CD4-positive, alpha-beta T cell treated with Interleukin-1 beta for 1 hour (primary cell): ENCODE data around the gene CPNE6.

Experiments
- DNase-seq, 2 donors: peaks; one replicate each; pipeline ENCODE4 v3.0.0-alpha.2; 2020 to 2022

The CPNE6 gene

GRCh38 chr14:24070285-24071143 is 848 bp upstream of the CPNE6 start:
- no peak for DNase-seq

GRCh38 chr14:24071836-24072430 is 571 bp downstream of the CPNE6 start:
- DNase-seq, result no peak

DNA sequence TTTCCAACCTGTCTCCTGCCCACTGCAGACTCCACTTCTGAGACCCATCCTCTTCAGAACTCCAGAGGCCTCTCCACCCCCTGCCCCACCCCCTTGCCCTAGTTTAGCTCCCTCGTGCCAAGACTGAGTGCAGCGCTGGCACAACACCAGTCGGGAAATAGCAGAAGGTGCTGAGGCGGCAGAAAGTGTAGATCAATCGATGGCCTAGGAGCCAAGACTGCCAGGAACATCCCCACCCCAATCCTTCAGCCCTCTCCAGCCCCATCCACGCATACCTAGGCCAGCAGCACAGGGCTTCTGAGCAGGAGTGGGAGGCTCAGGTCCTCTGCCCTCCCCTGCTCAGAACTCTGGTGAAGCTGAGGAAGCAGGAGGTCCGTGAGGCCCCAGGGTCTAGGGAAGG is 1.1 kb downstream of the CPNE6 start:
- no peak for DNase-seq

DNA sequence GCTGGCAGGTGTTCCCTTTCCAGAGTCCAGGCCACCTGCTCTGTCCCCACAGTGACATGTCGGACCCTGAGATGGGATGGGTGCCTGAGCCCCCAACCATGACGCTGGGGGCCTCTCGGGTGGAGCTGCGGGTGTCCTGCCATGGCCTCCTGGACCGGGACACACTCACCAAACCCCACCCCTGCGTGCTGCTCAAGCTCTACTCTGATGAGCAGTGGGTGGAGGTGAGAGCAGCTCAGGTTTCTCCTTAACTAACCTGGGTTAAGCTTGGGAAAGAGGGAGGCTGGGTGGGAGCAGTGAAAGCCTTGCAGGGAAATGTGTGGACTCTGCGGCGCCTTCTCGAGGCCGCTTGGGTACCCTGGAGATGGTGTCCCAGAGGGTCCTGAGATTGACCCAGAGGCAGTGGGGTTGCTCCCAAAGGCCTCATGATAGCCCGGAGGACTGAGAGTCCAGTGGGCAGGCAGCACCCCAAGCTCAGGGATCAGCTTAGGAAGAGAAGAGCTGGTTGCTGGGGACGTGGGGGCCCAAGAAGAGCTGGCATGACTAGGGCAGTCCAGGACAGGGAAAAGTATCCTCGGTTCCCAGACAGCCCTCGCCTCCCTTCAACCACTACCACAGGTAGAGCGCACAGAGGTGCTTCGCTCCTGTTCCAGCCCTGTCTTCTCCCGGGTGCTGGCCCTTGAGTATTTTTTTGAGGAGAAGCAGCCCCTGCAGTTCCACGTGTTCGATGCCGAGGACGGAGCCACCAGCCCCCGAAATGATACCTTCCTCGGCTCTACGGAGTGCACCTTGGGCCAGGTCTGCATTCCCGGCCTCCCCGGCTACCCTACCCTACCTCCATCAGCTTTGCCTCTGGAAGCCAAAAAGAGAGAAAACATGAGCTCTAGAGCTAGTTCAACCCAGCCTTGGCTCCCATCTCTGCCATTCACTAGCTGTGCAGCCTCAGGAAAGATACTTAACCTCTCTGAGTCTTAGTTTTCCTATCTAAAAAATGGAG is 1.8 kb downstream of the CPNE6 start:
- no peak for DNase-seq

DNA sequence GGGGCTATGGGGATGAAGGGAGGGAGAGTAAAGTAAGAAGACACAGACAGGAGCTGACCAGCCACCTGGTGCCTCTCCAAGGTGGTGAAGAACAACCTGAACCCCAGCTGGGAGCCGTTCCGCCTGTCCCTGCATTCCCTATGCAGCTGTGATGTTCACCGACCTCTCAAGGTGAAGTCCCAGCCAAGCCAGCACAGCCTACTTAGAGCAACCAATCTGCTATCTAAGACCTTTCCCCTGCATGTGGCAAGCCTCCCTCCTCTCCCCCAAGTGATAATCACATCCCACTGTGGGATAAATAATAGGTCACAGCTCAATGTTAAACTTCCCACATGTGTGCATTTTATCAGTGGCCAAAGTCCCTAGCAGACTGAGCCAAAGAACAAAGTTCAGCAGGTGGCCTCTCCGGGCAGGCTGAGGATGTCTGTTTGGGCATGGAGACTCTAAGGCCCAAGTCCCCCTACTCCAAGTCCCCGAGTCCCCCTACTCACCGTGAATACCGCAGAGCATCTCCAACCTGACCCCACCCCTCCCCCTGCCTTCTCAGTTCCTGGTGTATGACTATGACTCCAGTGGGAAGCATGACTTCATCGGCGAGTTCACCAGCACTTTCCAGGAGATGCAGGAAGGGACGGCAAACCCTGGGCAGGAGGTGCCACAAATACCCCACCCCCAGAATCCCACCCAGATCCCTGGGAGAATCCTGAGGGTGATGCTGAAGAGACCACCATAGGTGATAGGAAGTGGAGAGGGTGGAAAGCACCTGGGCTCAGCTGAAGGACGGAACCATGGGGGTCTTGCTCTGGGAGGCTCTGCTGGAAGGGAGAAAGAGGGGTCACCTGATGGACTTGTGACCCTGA is 3.5 kb downstream of the CPNE6 start:
- DNase-seq, result no peak

- DNase-seq, result no peak
Measured at GRCh38 chr14:24075485-24076301, 4.3 kb downstream of the CPNE6 start.

DNA sequence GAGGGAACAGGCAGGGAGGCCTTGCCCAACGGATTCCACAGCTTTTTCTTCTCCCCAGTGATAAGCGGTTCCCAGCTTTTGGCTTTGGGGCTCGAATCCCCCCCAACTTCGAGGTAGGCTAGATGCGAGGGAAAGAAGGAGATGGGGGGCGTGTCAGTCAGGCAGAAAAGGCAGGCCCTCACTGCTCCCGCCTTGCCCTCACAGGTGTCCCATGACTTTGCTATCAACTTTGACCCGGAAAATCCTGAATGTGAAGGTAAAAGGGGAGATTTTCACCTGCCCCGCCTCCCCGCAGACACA is 4.9 kb downstream of the CPNE6 start:
- no peak for DNase-seq

GRCh38 chr14:24077086-24077485 is 5.7 kb downstream of the CPNE6 start:
- no peak for DNase-seq

DNA sequence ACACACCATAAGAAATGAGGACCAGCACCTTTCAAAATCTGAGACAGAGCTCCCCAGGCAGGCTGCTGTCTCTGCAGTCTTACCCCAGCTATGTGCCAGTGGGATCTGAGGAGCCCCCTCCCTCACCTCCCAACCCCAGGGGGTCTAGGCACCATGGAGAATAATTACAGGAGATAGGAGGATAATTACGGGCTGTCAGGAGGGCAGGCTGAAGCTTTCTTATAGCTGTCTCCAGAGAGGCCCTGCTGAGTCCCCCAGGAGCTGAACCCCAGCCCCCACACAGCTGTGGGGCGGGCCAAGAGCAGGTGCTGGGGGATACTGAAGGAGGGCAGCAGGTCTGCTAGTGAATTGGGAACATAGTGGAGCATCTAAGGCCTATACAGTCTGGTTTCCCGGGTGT is 6.8 kb downstream of the CPNE6 start:
- DNase-seq, result no peak

GRCh38 chr14:24079491-24080141 is 8.3 kb downstream of the CPNE6 start:
- no peak for DNase-seq

DNA sequence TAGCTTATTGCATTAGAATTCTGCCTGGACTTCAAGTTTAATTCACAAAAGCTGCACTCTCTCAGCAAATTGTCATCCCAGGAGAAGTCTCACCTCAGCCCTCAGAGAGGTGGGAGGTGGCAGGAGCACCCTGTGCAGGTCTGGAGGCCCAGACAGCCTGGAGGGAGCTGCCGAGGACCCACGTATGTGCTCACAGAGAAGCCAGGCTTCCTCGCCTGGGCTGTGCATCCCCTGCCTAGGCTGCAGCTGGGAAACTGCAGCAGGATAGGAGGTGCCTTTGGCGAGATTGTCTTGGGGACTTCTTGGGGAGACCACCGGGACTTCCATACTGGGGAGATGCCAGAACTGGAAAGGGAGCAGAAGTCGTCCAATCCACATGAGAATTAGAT is 8.8 kb downstream of the CPNE6 start:
- DNase-seq, result no peak

DNA sequence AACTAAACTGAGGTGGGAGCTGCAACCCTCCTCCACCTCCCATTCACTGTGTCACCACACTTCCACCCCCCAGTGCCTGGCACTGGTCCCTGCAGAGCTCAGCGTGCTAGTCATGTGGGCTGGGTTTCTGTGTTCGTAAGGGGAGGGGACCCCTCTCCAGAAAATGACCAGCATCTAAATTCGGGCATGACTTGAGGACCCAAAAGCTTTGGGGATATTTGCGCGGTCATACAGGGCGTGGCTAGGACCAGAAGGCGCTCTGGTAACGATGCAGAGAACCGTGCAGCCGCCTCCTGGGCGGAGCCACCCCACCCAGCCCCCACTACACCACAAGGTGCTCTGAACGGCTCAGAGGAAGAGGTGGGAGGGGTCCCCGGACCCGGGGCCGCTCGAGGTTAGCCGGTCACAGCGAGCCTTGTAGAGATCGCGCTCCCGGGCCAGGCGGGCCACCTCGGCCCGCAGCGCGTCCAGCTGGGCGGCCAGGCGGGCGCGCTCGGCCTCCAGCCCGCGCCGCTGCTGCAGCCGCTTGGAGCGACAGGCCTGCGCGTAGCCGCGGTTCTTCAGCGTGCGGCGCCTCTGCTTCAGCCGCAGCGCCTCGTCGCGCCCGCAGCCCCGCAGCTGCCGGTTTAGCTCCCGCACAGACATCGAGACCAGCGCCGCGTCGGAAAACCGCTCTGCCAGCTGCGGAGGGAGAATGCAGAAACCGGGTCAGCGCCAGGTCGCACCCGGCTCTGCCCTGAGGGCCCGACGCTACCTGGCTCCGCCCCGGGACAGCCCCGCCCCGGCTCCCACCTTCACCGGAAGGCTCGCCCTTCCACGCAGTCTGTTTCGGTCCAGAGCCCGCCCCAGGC is 9.8 kb downstream of the CPNE6 start:
- DNase-seq, result peak; percentile 69

DNA sequence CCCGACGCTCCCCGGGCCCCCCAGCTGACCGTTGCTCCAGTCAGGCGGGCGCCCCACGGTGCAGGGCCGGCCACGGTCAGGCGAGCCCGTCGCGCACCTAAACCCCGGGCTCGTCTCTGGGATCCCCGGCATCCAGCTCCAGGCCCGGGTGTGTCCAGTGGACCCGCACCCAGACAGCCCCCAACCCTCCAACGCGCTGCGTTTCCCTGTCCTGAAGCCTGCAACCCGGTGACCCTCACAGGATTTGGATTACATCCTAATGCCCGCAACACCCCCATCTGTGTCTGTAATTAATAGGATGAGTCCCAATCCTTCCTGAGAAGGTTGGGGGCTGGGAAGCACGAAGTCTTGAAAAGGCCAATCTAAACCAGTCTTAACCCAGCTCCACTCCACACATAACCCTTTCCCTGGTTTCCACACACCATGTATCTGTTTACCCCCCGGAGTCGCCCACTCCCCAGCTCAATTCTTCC is 10.4 kb downstream of the CPNE6 start:
- no peak for DNase-seq

GRCh38 chr14:24082411-24083080 is 11.2 kb downstream of the CPNE6 start:
- DNase-seq, result no peak

DNA sequence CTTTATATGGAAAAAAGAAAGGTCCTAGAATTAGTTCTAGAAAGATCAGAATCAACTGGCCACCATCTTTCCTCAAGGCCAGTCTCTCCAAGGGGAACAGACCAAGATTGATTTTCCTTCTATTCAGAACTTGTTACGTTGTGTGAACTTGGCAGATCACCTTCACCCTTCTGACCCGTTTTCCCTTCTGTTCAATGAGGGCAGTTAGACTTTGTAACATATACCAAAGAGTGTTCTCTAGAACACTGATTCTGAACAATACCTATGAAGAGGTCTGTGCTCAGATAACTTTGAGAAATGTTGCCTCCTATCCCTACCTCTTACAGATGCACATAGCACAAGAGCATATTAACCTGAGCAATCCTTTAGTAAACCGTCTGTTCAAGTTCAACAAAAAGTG is 12.1 kb downstream of the CPNE6 start:
- DNase-seq, result no peak

DNA sequence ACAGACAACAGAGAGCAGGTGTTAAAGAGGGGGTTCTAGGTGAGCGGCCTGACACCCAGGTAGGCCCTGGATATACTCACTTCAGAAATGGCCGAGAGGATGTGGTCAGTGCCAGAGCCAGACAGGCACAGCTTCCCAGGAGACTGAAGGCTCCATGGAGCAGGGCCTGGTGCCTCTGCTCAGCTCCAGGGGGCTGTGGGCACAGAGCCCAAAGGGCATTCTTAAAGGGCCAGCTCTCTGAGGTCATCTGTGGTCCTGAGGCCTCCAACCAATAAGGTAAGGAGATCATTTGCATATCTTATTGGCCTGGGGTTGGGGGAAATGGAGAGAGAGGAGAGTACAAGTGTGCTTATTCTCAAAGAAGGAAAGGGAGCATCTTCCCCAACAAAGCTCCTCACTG is 13.1 kb downstream of the CPNE6 start:
- DNase-seq, result no peak

DNA sequence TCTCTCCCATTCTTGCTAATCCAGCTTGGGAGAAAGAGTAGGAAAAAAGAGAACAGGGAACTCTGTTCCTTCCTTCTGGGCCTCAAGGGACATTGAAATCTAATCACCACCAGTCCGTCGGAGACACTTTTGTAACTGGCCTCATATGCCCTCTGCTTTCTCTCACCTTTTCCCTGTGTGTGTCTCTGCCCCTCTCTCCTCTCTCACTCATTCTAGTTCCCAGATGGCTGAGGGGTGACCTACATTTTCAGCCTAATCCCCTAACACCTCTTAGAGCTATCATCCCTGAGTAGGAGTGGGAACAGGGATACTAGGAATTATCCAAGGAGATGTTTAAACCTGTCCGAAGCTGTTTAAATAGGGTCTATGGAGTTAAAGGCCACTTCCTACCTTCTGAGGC is 13.9 kb downstream of the CPNE6 start:
- DNase-seq, result no peak

GRCh38 chr14:24086193-24086955 is 15.0 kb downstream of the CPNE6 start:
- DNase-seq, result no peak

GRCh38 chr14:24087004-24087403 is 15.6 kb downstream of the CPNE6 start:
- no peak for DNase-seq
